DMS53 treated with DMSO at 0.1 percent for 48 hours (cell line): ENCODE data around the gene SLFN5.
"Not testable (repeated sequence)": the region's sequence is repeated elsewhere in the genome, so short reads cannot be mapped to it uniquely, and the experiment has no call there.

Source experiments
- DNase-seq: peaks from one replicate; lab custom pipeline; 2025; ENCODE audit not compliant: unreplicated experiment; lab: John Stamatoyannopoulos, UW

The SLFN5 gene

GRCh38 chr17:35242805-35243560 lies at the start of gene SLFN5:
SLFN5 (plus strand) TSS chr17:35243072; CDS start chr17:35258691, 15,619 bp downstream.
- DNase-seq: peak; percentile 71

GRCh38 chr17:35194001-35194400 lies 48.9 kb upstream of the SLFN5 start, which contains the start of gene SLC35G3:
SLC35G3 (minus strand) TSS chr17:35194393; CDS start chr17:35194307, 86 bp downstream.
- not testable (repeated sequence) for DNase-seq

- not testable (repeated sequence) for DNase-seq
Observed at GRCh38 chr17:35195062-35195461, 47.8 kb upstream of the SLFN5 start.

- not testable (repeated sequence) for DNase-seq
Observed at GRCh38 chr17:35202582-35202981, 40.3 kb upstream of the SLFN5 start.

GRCh38 chr17:35210741-35211140 lies 32.1 kb upstream of the SLFN5 start:
- no peak for DNase-seq

- DNase-seq: no peak
Observed at GRCh38 chr17:35212668-35213067, 30.2 kb upstream of the SLFN5 start.

GRCh38 chr17:35213412-35213940 lies 29.4 kb upstream of the SLFN5 start:
- no peak for DNase-seq

GRCh38 chr17:35214192-35214591 lies 28.7 kb upstream of the SLFN5 start:
- DNase-seq: no peak

GRCh38 chr17:35214631-35215273 lies 28.1 kb upstream of the SLFN5 start:
- DNase-seq: no peak

GRCh38 chr17:35217107-35217506 lies 25.8 kb upstream of the SLFN5 start:
- no peak for DNase-seq

- DNase-seq: no peak
Observed at GRCh38 chr17:35218915-35219314, 24.0 kb upstream of the SLFN5 start.

- DNase-seq: no peak
Observed at GRCh38 chr17:35222452-35222851, 20.4 kb upstream of the SLFN5 start.

- no peak for DNase-seq
Observed at GRCh38 chr17:35224436-35224835, 18.4 kb upstream of the SLFN5 start.

GRCh38 chr17:35227546-35227945 lies 15.3 kb upstream of the SLFN5 start:
- DNase-seq: no peak

- DNase-seq: no peak
Observed at GRCh38 chr17:35229638-35230037, 13.2 kb upstream of the SLFN5 start.

- DNase-seq: not testable (repeated sequence)
Observed at GRCh38 chr17:35234315-35234714, 8.6 kb upstream of the SLFN5 start.

- no peak for DNase-seq
Observed at GRCh38 chr17:35235289-35235688, 7.6 kb upstream of the SLFN5 start.

GRCh38 chr17:35235917-35236316 lies 7.0 kb upstream of the SLFN5 start:
- DNase-seq: no peak

- DNase-seq: no peak
Observed at GRCh38 chr17:35236821-35237220, 6.1 kb upstream of the SLFN5 start.

- no peak for DNase-seq
Observed at GRCh38 chr17:35238821-35239220, 4.1 kb upstream of the SLFN5 start.

GRCh38 chr17:35239823-35240222 lies 3.0 kb upstream of the SLFN5 start:
- no peak for DNase-seq

- DNase-seq: no peak
Observed at GRCh38 chr17:35240861-35241260, 2.0 kb upstream of the SLFN5 start.
